ENCODE results near the gene CMPK1.

CMPK1 gene

DNA sequence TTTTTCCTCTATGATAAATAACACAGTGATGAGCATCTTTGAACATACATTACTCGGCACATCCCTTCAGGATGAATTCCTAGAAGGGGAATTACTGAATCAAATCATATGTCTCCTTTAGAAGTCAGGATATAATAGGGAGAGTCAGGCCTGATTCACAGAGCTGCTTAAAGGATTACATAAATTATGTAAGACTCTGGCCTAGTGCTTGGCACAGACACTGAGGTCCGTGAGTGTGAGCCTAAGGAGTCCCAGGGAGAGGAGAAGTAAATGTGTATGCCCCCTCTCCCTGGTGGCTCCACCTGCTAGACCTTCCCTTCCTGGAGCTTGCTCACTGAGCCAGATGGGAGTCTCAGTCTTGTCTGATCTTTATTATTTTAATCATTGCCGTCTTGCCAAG is 73.9 kb downstream of the CMPK1 start:
- Histone ChIP-seq H3K9me3 (ENCODE audit: insufficient read depth, low read length) (no peaks in the 10 kb centered on the region), H3K27me3 (ENCODE audit: low read depth, low read length) (no peaks in the 10 kb centered on the region), H3K9ac (ENCODE audit: low read length) (no peak overlapping the region), H4K20me1 (ENCODE audit: insufficient read depth, low read length) (no peaks in the 10 kb centered on the region), H3K36me3 (replicated peaks; ENCODE audit: low read depth, low read length) (no peaks in the 10 kb centered on the region), H3K4me3 (ENCODE audit: low read length) (no peak overlapping the region), H3K27ac (ENCODE audit: low read length) (no peak overlapping the region), H3K4me1 (ENCODE audit: low read length) (no peaks in the 10 kb centered on the region), H3K4me2 (ENCODE audit: low read length) (no peak overlapping the region), H2AFZ (ENCODE audit: low read depth, low read length) (no peak overlapping the region), H3K79me2 (ENCODE audit: low read length) (no peaks in the 10 kb centered on the region)
- TF ChIP-seq, protein P1, sequence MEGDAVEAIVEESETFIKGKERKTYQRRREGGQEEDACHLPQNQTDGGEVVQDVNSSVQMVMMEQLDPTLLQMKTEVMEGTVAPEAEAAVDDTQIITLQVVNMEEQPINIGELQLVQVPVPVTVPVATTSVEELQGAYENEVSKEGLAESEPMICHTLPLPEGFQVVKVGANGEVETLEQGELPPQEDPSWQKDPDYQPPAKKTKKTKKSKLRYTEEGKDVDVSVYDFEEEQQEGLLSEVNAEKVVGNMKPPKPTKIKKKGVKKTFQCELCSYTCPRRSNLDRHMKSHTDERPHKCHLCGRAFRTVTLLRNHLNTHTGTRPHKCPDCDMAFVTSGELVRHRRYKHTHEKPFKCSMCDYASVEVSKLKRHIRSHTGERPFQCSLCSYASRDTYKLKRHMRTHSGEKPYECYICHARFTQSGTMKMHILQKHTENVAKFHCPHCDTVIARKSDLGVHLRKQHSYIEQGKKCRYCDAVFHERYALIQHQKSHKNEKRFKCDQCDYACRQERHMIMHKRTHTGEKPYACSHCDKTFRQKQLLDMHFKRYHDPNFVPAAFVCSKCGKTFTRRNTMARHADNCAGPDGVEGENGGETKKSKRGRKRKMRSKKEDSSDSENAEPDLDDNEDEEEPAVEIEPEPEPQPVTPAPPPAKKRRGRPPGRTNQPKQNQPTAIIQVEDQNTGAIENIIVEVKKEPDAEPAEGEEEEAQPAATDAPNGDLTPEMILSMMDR (IDR thresholded peaks at IDR 0.05; ENCODE audit: low read depth, low read length) = no peak
- no peak for TF ChIP-seq EZH2phosphoT487 (IDR thresholded peaks at IDR 0.05; ENCODE audit: low read depth)

DNA sequence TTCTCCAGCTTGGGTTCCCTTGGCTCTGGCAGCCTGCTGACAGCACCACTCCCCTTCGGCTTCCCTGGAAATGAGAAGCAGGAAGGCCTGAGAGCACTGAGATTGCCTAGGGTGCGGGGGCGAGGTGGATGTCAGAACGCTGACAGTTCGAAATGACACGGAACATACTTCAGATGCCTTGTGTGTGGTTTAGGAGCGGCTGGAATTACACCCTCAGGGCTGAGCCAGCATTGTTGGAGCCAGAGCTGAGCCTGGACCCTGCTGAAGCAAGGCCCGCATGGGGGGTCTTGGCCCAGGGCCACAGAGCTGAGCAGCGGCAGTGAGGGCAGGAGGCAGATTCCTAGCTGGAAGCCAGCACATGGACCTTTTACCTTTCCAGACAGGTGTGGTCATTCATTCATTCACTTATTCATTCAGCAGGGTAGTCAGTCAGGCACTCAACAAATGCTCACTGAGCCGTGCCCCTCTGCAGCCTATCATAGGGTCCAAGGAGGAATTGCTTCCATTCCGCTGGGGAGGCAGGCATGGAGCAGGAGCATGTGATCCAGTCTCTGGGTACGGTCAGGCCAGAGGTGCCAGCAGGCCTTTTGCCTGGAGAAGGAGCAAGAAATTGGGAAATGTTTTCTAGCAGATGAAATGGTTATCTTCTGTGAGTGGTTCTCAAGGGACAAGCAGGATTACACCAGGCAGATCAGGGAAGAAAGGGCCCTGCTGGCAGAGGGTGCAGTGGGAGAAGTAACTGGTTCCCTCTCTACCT is 75.9 kb downstream of the CMPK1 start:
- H3K4me3 ChIP-seq (ENCODE audit: low read length) = no peak overlapping the region
- H3K4me1 ChIP-seq (ENCODE audit: low read length) = no peaks in the 10 kb centered on the region
- TF ChIP-seq EZH2phosphoT487 (IDR thresholded peaks at IDR 0.05; ENCODE audit: low read depth) = no peak
- TF ChIP-seq, protein P1 (IDR thresholded peaks at IDR 0.05; ENCODE audit: low read depth, low read length) = no peak
- no peaks in the 10 kb centered on the region for H3K36me3 ChIP-seq (replicated peaks; ENCODE audit: low read depth, low read length)
- no peak overlapping the region for H3K4me2 ChIP-seq (ENCODE audit: low read length)
- H3K79me2 ChIP-seq (ENCODE audit: low read length) = no peaks in the 10 kb centered on the region
- no peak overlapping the region for H2AFZ ChIP-seq (ENCODE audit: low read depth, low read length)
- no peak overlapping the region for H3K9ac ChIP-seq (ENCODE audit: low read length)
- H3K9me3 ChIP-seq (ENCODE audit: insufficient read depth, low read length) = no peaks in the 10 kb centered on the region
- H3K27me3 ChIP-seq (ENCODE audit: low read depth, low read length) = no peaks in the 10 kb centered on the region
- no peaks in the 10 kb centered on the region for H4K20me1 ChIP-seq (ENCODE audit: insufficient read depth, low read length)
- no peak overlapping the region for H3K27ac ChIP-seq (ENCODE audit: low read length)

DNA sequence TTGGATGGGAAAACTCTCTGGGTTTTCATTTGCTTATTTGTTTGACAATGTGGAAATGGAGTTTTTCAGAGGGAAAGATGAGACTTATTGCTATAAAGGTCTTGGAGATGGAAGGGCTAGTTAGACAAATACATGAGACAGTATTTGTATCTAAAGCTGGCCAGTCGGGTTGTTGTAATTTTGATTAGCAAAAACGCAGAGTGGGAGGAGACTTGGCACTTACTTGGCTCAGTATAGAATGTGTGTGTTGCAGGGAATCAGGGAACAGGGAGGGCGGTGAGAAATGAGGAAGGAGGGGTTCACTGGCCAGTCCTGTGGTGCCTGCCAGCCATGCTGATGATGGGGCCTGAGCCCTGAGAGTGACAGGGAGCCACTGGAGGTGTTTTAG is 76.5 kb downstream of the CMPK1 start:
- Histone ChIP-seq H3K4me3 (ENCODE audit: low read length) (no peak overlapping the region), H3K36me3 (replicated peaks; ENCODE audit: low read depth, low read length) (no peaks in the 10 kb centered on the region), H3K79me2 (ENCODE audit: low read length) (no peaks in the 10 kb centered on the region), H3K9ac (ENCODE audit: low read length) (no peak overlapping the region), H3K4me2 (ENCODE audit: low read length) (no peak overlapping the region), H3K4me1 (ENCODE audit: low read length) (no peaks in the 10 kb centered on the region), H2AFZ (ENCODE audit: low read depth, low read length) (no peak overlapping the region), H3K27me3 (ENCODE audit: low read depth, low read length) (no peaks in the 10 kb centered on the region), H3K9me3 (ENCODE audit: insufficient read depth, low read length) (no peaks in the 10 kb centered on the region), H3K27ac (ENCODE audit: low read length) (no peak overlapping the region), H4K20me1 (ENCODE audit: insufficient read depth, low read length) (no peaks in the 10 kb centered on the region)
- TF ChIP-seq, protein P1 (IDR thresholded peaks at IDR 0.05; ENCODE audit: low read depth, low read length) = no peak
- no peak for TF ChIP-seq EZH2phosphoT487 (IDR thresholded peaks at IDR 0.05; ENCODE audit: low read depth)

DNA sequence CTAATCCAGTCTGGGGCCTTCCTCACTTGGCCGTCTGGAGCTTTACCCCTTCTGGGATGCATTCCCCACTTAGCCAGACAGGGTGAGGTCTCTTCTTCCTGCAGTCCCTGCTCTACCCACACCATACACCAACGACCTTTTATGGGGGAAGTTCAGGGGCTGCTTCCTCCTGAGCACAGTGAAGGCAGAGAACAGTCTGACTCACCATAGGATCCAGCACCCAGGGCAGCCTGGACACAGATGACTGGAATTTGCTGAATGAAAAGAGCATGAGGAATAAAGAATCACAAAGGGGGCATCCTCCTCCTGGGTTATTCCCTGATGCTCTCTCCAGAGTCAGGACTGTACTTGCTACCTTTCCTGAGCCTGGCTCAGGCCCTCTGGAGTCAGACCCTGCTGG is 77.8 kb downstream of the CMPK1 start:
- TF ChIP-seq, protein P1 (IDR thresholded peaks at IDR 0.05; ENCODE audit: low read depth, low read length) = no peak
- TF ChIP-seq EZH2phosphoT487 (IDR thresholded peaks at IDR 0.05; ENCODE audit: low read depth) = no peak
- Histone ChIP-seq H3K27ac (ENCODE audit: low read length) (no peak overlapping the region), H3K27me3 (ENCODE audit: low read depth, low read length) (no peaks in the 10 kb centered on the region), H3K4me3 (ENCODE audit: low read length) (no peak overlapping the region), H4K20me1 (ENCODE audit: insufficient read depth, low read length) (no peaks in the 10 kb centered on the region), H3K4me2 (ENCODE audit: low read length) (no peak overlapping the region), H3K9me3 (ENCODE audit: insufficient read depth, low read length) (no peaks in the 10 kb centered on the region), H2AFZ (ENCODE audit: low read depth, low read length) (no peak overlapping the region), H3K36me3 (replicated peaks; ENCODE audit: low read depth, low read length) (no peaks in the 10 kb centered on the region), H3K9ac (ENCODE audit: low read length) (no peak overlapping the region), H3K4me1 (ENCODE audit: low read length) (no peaks in the 10 kb centered on the region), H3K79me2 (ENCODE audit: low read length) (no peaks in the 10 kb centered on the region)

All from OCI-LY3 (cell line).